Measurements from ENCODE around the gene CCDC142.
A peak's percentile ranks its signal among the peaks of the same experiment; 100 is the strongest.
"Not testable (repeated sequence)": the region's sequence is repeated elsewhere in the genome, so short reads cannot be mapped to it uniquely, and the experiment has no call there.

Gene CCDC142

DNA sequence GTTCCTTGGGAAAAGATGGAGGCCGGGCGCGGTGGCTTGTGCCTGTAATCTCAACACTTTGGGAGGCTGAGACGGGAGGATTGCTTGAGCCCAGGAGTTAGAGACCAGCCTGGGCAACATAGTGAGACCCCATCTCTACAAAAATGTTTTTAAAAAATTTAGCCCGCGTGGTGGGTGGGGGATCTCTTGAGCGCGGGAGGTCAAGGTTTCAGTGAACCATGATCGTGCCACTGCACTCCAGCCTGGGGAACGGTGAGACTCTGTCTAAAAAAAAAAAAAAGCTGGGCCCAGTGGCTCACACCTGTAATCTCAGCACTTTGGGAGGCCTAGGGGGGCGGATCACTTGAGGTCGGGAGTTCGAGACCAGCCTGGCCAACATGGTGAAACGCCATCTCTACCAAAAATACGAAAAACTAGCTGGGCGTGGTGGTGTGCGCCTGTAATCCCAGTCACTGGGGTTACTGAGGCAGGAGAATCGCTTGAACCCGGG lies 922 bp upstream of the CCDC142 start:
- not testable (repeated sequence) for H2AK5ac ChIP-seq (ENCODE audit: low read length, severe bottlenecking); H3K18ac ChIP-seq (ENCODE audit: low read depth in 1 of 2, low read length in 2 of 2); H3K27ac ChIP-seq (ENCODE audit: low read length, poor library complexity, severe bottlenecking); H3K9me3 ChIP-seq (ENCODE audit: control insufficient read depth, low read length); H3K4ac ChIP-seq (ENCODE audit: low read depth in 1 of 2, low read length in 2 of 2); H3K14ac ChIP-seq (ENCODE audit: low read length in 2 of 2); H2BK5ac ChIP-seq (ENCODE audit: low read depth, low read length, poor library complexity, severe bottlenecking); H3K23ac ChIP-seq (ENCODE audit: low read length in 2 of 2); DNase-seq; H2AFZ ChIP-seq (ENCODE audit: low read depth, low read length); H2BK120ac ChIP-seq (ENCODE audit: low read depth, low read length); H2BK12ac ChIP-seq (ENCODE audit: low read length in 2 of 2); H3K27me3 ChIP-seq (ENCODE audit: control insufficient read depth in 1 of 2, insufficient read depth in 1 of 2, low read length in 2 of 2); H4K91ac ChIP-seq (ENCODE audit: low read length); H4K8ac ChIP-seq (ENCODE audit: low read length); H2BK15ac ChIP-seq (ENCODE audit: low read depth, poor library complexity, severe bottlenecking)
- Histone ChIP-seq H3K79me1 (replicated peaks; ENCODE audit: low read length, poor library complexity, severe bottlenecking) (peaks cover 28% of the 10 kb centered on the region), H3K4me2 (ENCODE audit: low read length, poor library complexity, severe bottlenecking) (peak overlapping the region; percentile 98), H3K4me1 (ENCODE audit: control insufficient read depth, insufficient read depth, low read depth, low read length) (peaks cover 18% of the 10 kb centered on the region), H3K9ac (ENCODE audit: low read length) (peak overlapping the region; percentile 94), H3K36me3 (ENCODE audit: control insufficient read depth in 1 of 2, insufficient read depth in 2 of 2, low read depth in 1 of 2, low read length in 2 of 2) (peaks cover 14 to 51% of the 10 kb centered on the region in 2 experiments), H3K4me3 (ENCODE audit: insufficient read depth in 1 of 2, low read depth in 1 of 2, low read length in 2 of 2) (peak overlapping the region; percentile 82 to 93)
- WGBS, result 89% methylated on average over 19 of the region's 19 CpGs

DNA sequence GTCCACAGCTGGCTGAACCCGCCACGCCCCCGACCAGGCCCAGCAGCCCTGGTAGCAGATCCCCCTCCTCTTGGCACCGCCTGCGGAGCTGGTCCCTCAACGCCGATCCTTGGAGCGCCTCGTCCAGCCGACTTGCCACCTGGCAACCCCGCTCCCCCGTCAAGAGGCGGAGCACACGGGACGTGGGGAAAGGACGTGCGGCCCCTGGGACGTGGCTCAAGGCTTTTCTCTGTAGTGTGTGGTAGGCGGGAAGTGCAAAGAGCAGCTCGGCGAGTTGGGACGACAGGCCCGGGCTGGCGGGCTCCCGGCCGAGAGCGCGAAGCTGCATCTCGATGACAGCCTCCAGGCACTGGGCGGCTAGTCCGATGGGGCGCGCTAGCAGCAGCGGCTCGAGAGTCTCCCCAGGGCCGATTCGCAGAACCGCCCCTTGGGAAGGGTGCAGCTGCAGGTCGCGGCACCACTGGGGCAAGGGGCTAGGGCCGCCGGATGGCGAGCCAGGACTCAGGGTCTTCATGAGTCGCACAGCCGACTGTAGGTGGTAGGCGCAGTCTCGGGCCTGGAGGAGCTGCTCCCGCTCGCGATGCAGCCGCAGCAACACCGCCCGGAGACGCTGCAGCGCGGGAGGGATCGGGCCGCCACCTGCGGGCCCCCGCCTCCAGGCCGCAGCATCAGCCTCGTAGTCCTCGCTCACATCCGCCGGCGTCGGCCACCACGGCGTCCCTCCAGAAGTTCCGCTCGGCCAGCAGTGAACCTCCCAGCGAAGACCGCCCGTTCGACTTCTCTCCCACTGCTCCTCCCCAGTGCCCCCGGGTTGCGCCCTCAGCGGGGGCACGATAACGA lies 617 bp downstream of the CCDC142 start:
- WGBS, result under 1% methylated on average over 73 of the region's 80 CpGs
- DNase-seq, result peak; percentile 37
- Histone ChIP-seq H3K18ac (ENCODE audit: low read depth in 1 of 2, low read length in 2 of 2) (peak overlapping the region; percentile 87 to 92), H2BK15ac (ENCODE audit: low read depth, poor library complexity, severe bottlenecking) (peak overlapping the region; percentile 45), H3K23ac (ENCODE audit: low read length in 2 of 2) (peak overlapping the region in 1 of 2 experiments; percentile 40), H4K91ac (ENCODE audit: low read length) (peak overlapping the region; percentile 79), H3K27ac (ENCODE audit: low read length, poor library complexity, severe bottlenecking) (peak overlapping the region; percentile 70), H3K4me3 (ENCODE audit: insufficient read depth in 1 of 2, low read depth in 1 of 2, low read length in 2 of 2) (peak overlapping the region; percentile 82 to 93), H3K36me3 (ENCODE audit: control insufficient read depth in 1 of 2, insufficient read depth in 2 of 2, low read depth in 1 of 2, low read length in 2 of 2) (peaks cover 17 to 46% of the 10 kb centered on the region in 2 experiments), H2AFZ (ENCODE audit: low read depth, low read length) (peak overlapping the region; percentile 46), H3K9ac (ENCODE audit: low read length) (peak overlapping the region; percentile 94), H2BK120ac (ENCODE audit: low read depth, low read length) (no peak overlapping the region), H3K4me1 (ENCODE audit: control insufficient read depth, insufficient read depth, low read depth, low read length) (peaks cover 18% of the 10 kb centered on the region), H3K9me3 (ENCODE audit: control insufficient read depth, low read length) (no peaks in the 10 kb centered on the region), H2AK5ac (ENCODE audit: low read length, severe bottlenecking) (no peak overlapping the region), H4K8ac (ENCODE audit: low read length) (peak overlapping the region; percentile 89), H3K4ac (ENCODE audit: low read depth in 1 of 2, low read length in 2 of 2) (peak overlapping the region in 1 of 2 experiments; percentile 55), H3K79me1 (replicated peaks; ENCODE audit: low read length, poor library complexity, severe bottlenecking) (peaks cover 31% of the 10 kb centered on the region), H3K27me3 (ENCODE audit: control insufficient read depth in 1 of 2, insufficient read depth in 1 of 2, low read length in 2 of 2) (no peaks in the 10 kb centered on the region), H3K14ac (ENCODE audit: low read length in 2 of 2) (peak overlapping the region in 1 of 2 experiments; percentile 50), H3K4me2 (ENCODE audit: low read length, poor library complexity, severe bottlenecking) (peak overlapping the region; percentile 77), H2BK5ac (ENCODE audit: low read depth, low read length, poor library complexity, severe bottlenecking) (no peak overlapping the region), H2BK12ac (ENCODE audit: low read length in 2 of 2) (no peak overlapping the region)

DNA sequence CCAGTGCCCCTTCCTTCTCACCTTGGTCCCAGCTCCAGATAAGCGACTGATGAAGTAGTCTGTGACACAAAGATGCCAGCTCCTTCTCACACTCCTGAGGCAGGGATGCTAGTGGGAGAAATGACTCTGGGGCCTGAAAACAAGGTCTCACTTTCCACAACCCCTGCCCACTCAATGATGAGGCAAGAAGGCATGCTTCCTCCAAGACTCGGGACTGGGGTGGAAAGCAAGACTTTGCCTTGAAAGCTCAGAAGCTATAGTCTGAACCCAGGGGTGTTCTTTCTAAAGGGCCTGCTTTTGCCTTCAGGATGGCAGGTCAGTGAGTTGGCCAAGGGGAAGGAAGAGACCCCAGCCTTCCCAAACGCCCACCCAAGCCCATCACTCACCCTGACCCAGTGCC lies 1.4 kb downstream of the CCDC142 start:
- Histone ChIP-seq H2AK5ac (ENCODE audit: low read length, severe bottlenecking) (no peak overlapping the region), H2BK5ac (ENCODE audit: low read depth, low read length, poor library complexity, severe bottlenecking) (no peak overlapping the region), H3K4me3 (ENCODE audit: insufficient read depth in 1 of 2, low read depth in 1 of 2, low read length in 2 of 2) (peak overlapping the region; percentile 82 to 93), H3K79me1 (replicated peaks; ENCODE audit: low read length, poor library complexity, severe bottlenecking) (peaks cover 28% of the 10 kb centered on the region), H2BK15ac (ENCODE audit: low read depth, poor library complexity, severe bottlenecking) (no peak overlapping the region), H4K8ac (ENCODE audit: low read length) (no peak overlapping the region), H3K9ac (ENCODE audit: low read length) (peak overlapping the region; percentile 94), H3K4me1 (ENCODE audit: control insufficient read depth, insufficient read depth, low read depth, low read length) (peaks cover 18% of the 10 kb centered on the region), H3K36me3 (ENCODE audit: control insufficient read depth in 1 of 2, insufficient read depth in 2 of 2, low read depth in 1 of 2, low read length in 2 of 2) (peaks cover 20 to 46% of the 10 kb centered on the region in 2 experiments), H3K4me2 (ENCODE audit: low read length, poor library complexity, severe bottlenecking) (peak overlapping the region; percentile 77), H3K23ac (ENCODE audit: low read length in 2 of 2) (no peak overlapping the region), H2AFZ (ENCODE audit: low read depth, low read length) (no peak overlapping the region), H3K18ac (ENCODE audit: low read depth in 1 of 2, low read length in 2 of 2) (no peak overlapping the region), H3K9me3 (ENCODE audit: control insufficient read depth, low read length) (no peaks in the 10 kb centered on the region), H3K14ac (ENCODE audit: low read length in 2 of 2) (no peak overlapping the region), H3K4ac (ENCODE audit: low read depth in 1 of 2, low read length in 2 of 2) (no peak overlapping the region), H2BK12ac (ENCODE audit: low read length in 2 of 2) (no peak overlapping the region), H2BK120ac (ENCODE audit: low read depth, low read length) (no peak overlapping the region), H4K91ac (ENCODE audit: low read length) (no peak overlapping the region), H3K27ac (ENCODE audit: low read length, poor library complexity, severe bottlenecking) (no peak overlapping the region), H3K27me3 (ENCODE audit: control insufficient read depth in 1 of 2, insufficient read depth in 1 of 2, low read length in 2 of 2) (no peaks in the 10 kb centered on the region)
- DNase-seq, result no peak
- WGBS, result 70% methylated on average over 3 of the region's 3 CpGs

DNA sequence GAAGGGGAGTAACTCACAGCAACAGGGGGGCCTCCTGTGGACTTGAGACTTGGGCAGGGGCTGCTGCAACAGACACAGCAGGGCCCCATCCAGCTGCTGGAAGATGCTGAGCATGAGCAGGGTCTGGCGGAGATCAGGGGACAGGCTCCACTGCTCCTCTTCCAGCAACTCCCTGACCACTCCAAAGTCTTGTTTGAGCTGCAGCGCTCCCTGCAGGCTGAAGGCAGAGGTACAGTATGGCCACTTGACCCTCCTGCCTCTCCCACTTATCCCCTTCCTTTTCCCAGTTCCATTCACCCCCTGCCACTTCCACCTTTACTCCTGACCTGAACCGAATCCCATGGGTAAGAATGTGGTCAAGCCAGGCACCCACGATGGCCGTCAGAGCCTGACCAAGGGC lies 7.9 kb downstream of the CCDC142 start:
- Histone ChIP-seq H3K27me3 (ENCODE audit: control insufficient read depth in 1 of 2, insufficient read depth in 1 of 2, low read length in 2 of 2) (no peaks in the 10 kb centered on the region), H4K8ac (ENCODE audit: low read length) (no peak overlapping the region), H3K9me3 (ENCODE audit: control insufficient read depth, low read length) (no peaks in the 10 kb centered on the region), H2BK120ac (ENCODE audit: low read depth, low read length) (no peak overlapping the region), H3K18ac (ENCODE audit: low read depth in 1 of 2, low read length in 2 of 2) (no peak overlapping the region), H3K27ac (ENCODE audit: low read length, poor library complexity, severe bottlenecking) (no peak overlapping the region), H3K4me1 (ENCODE audit: control insufficient read depth, insufficient read depth, low read depth, low read length) (peaks cover 11% of the 10 kb centered on the region), H3K4ac (ENCODE audit: low read depth in 1 of 2, low read length in 2 of 2) (no peak overlapping the region), H4K91ac (ENCODE audit: low read length) (no peak overlapping the region), H3K23ac (ENCODE audit: low read length in 2 of 2) (no peak overlapping the region), H2BK15ac (ENCODE audit: low read depth, poor library complexity, severe bottlenecking) (no peak overlapping the region), H3K79me1 (replicated peaks; ENCODE audit: low read length, poor library complexity, severe bottlenecking) (peaks cover 13% of the 10 kb centered on the region), H3K9ac (ENCODE audit: low read length) (no peak overlapping the region), H2AFZ (ENCODE audit: low read depth, low read length) (no peak overlapping the region), H3K36me3 (ENCODE audit: control insufficient read depth in 1 of 2, insufficient read depth in 2 of 2, low read depth in 1 of 2, low read length in 2 of 2) (peaks cover 27 to 43% of the 10 kb centered on the region in 2 experiments), H3K14ac (ENCODE audit: low read length in 2 of 2) (no peak overlapping the region), H2AK5ac (ENCODE audit: low read length, severe bottlenecking) (no peak overlapping the region), H3K4me2 (ENCODE audit: low read length, poor library complexity, severe bottlenecking) (no peak overlapping the region), H2BK5ac (ENCODE audit: low read depth, low read length, poor library complexity, severe bottlenecking) (no peak overlapping the region), H3K4me3 (ENCODE audit: insufficient read depth in 1 of 2, low read depth in 1 of 2, low read length in 2 of 2) (no peak overlapping the region), H2BK12ac (ENCODE audit: low read length in 2 of 2) (no peak overlapping the region)
- 99% methylated on average over 5 of the region's 5 CpGs for WGBS
- DNase-seq, result no peak
